WTC11 (cell line): Measurements from ENCODE around the gene CDC5L. TPM values are rescaled to one million over a fixed set of nuclear protein-coding genes. Genes with fewer than 3 reads are reported as not detected.
A peak's percentile ranks its signal among the peaks of the same experiment; 100 is the strongest.

ENCODE experiments used
- ATAC-seq: fragments of 200-7000 bp; cut with Tn5 transposase; 2 replicates; pipeline ENCODE4 v1.10.0; 2021; ENCODE audit warnings: mild to moderate bottlenecking, moderate library complexity
- CTCF ChIA-PET: fragments of 300-600 bp; sonication (Branson Sonifier 250); formaldehyde crosslinking; loops from one replicate; lab custom pipeline; 2021; ENCODE audit warnings: antibody characterized with exemption; lab: Charles Lee
- POLR2A ChIA-PET: fragments of 350-600 bp; sonication (Branson Sonifier 250); formaldehyde crosslinking; loops from one replicate; lab custom pipeline; 2021; ENCODE audit warnings: antibody characterized with exemption; lab: Charles Lee
- DNase-seq: peaks from one replicate; pipeline ENCODE4 v3.0.0; 2021; ENCODE audit warnings: low spot score
- H3K27ac Mint-ChIP-seq: 2 replicates; pipeline ENCODE4 v1.8.0; 2021; ENCODE audit warnings: mixed read lengths
- H3K27me3 Mint-ChIP-seq: 2 replicates; pipeline ENCODE4 v1.8.0; 2021; ENCODE audit warnings: low read depth, mild to moderate bottlenecking, moderate library complexity, mixed read lengths
- H3K36me3 Mint-ChIP-seq: 2 replicates; pipeline ENCODE4 v1.8.0; 2021; ENCODE audit warnings: mixed read lengths
- H3K4me1 Mint-ChIP-seq: 2 replicates; pipeline ENCODE4 v1.8.0; 2022; ENCODE audit warnings: mixed read lengths
- H3K4me3 Mint-ChIP-seq: 2 replicates; pipeline ENCODE4 v1.8.0; 2021; ENCODE audit warnings: mild to moderate bottlenecking, moderate library complexity, mixed read lengths
- H3K9me3 Mint-ChIP-seq: 2 replicates; pipeline ENCODE4 v1.8.0; 2021; ENCODE audit warnings: mixed read lengths
- CBFB ChIP-seq: sonication (generic); formaldehyde crosslinking; IDR thresholded peaks from 2 replicates; pipeline ENCODE4 v1.8.1; 2022; ENCODE audit warnings: mild to moderate bottlenecking, low read depth, missing genetic modification reagents
- CREB1 ChIP-seq: sonication (generic); formaldehyde crosslinking; IDR thresholded peaks from 2 replicates; pipeline ENCODE4 v1.8.0; 2023; ENCODE audit warnings: mild to moderate bottlenecking, missing genetic modification reagents
- ETV6 ChIP-seq: sonication (generic); formaldehyde crosslinking; IDR thresholded peaks from 2 replicates; pipeline ENCODE4 v1.8.1; 2022; ENCODE audit warnings: mild to moderate bottlenecking, missing genetic modification reagents
- FOXK1 ChIP-seq: sonication (generic); formaldehyde crosslinking; IDR thresholded peaks from 2 replicates; pipeline ENCODE4 v1.8.0; 2022; ENCODE audit warnings: mild to moderate bottlenecking, moderate library complexity, missing genetic modification reagents
- JUN ChIP-seq: sonication (generic); formaldehyde crosslinking; IDR thresholded peaks from 2 replicates; pipeline ENCODE4 v1.8.0; 2023; ENCODE audit warnings: mild to moderate bottlenecking, missing genetic modification reagents
- NFATC4 ChIP-seq: fragments of 250-450 bp; sonication (Bioruptor Pico); IDR thresholded peaks from 2 replicates; pipeline ENCODE4 v1.9.0; 2021; ENCODE audit warnings: mild to moderate bottlenecking
- NFE2L1 ChIP-seq: sonication (generic); formaldehyde crosslinking; IDR thresholded peaks from 2 replicates; pipeline ENCODE4 v1.8.1; 2023; ENCODE audit warnings: missing genetic modification reagents
- NFYB ChIP-seq: sonication (generic); formaldehyde crosslinking; conservative IDR thresholded peaks from 2 replicates; pipeline ENCODE4 v1.8.0; 2022; ENCODE audit warnings: low read depth, missing genetic modification reagents
- NR3C1 ChIP-seq: sonication (generic); formaldehyde crosslinking; conservative IDR thresholded peaks from 2 replicates; pipeline ENCODE4 v1.8.1; 2023; ENCODE audit warnings: low read depth, mild to moderate bottlenecking, missing genetic modification reagents
- RELA ChIP-seq: sonication (generic); formaldehyde crosslinking; IDR thresholded peaks from 2 replicates; pipeline ENCODE4 v1.8.1; 2022; ENCODE audit warnings: missing genetic modification reagents, mild to moderate bottlenecking, borderline replicate concordance
- TP53 ChIP-seq: sonication (generic); formaldehyde crosslinking; IDR thresholded peaks from 2 replicates; pipeline ENCODE4 v1.8.1; 2023; ENCODE audit warnings: mild to moderate bottlenecking, missing genetic modification reagents
- ZNF121 ChIP-seq: sonication (generic); formaldehyde crosslinking; IDR thresholded peaks from 2 replicates; pipeline ENCODE4 v1.8.0; 2023; ENCODE audit warnings: missing genetic modification reagents
- ZNF317 ChIP-seq: sonication (generic); formaldehyde crosslinking; IDR thresholded peaks from 2 replicates; pipeline ENCODE4 v1.8.1; 2023; ENCODE audit warnings: low read depth, mild to moderate bottlenecking, moderate library complexity, missing genetic modification reagents, borderline replicate concordance
- total RNA-seq: library from RNA; stranded (reverse); gene quantifications from 3 replicates; pipeline ENCODE4 v1.2.3, GENCODE V29; 2021
- TF ChIP-seq, protein P1 (sequence below): sonication (generic); formaldehyde crosslinking; IDR thresholded peaks from 2 replicates; pipeline ENCODE4 v1.8.1; 2023; ENCODE audit warnings: mild to moderate bottlenecking, missing genetic modification reagents, moderate library complexity
- TF ChIP-seq, protein P2 (sequence below): sonication (generic); formaldehyde crosslinking; conservative IDR thresholded peaks from 2 replicates; pipeline ENCODE4 v1.8.1; 2023; ENCODE audit warnings: mild to moderate bottlenecking, low read depth, missing genetic modification reagents, moderate library complexity
- TF ChIP-seq, protein P3 (sequence below): fragments of 200-600 bp; IDR thresholded peaks from 2 replicates; pipeline ENCODE4 v1.8.0; 2022; ENCODE audit warnings: antibody characterized with exemption
- TF ChIP-seq, protein P4 (sequence below): sonication (generic); formaldehyde crosslinking; IDR thresholded peaks from 2 replicates; pipeline ENCODE4 v1.8.1; 2023; ENCODE audit warnings: mild to moderate bottlenecking, missing genetic modification reagents, moderate library complexity
- TF ChIP-seq, protein P5 (sequence below): fragments of 250-450 bp; sonication (Bioruptor Pico); conservative IDR thresholded peaks from 2 replicates; pipeline ENCODE4 v1.9.0; 2021; ENCODE audit warnings: mild to moderate bottlenecking
- TF ChIP-seq, protein P6 (sequence below): sonication (generic); formaldehyde crosslinking; IDR thresholded peaks from 2 replicates; pipeline ENCODE4 v1.8.1; 2023; ENCODE audit warnings: mild to moderate bottlenecking, missing genetic modification reagents, borderline replicate concordance

CDC5L gene
- total RNA-seq, 1 experiment from 2014 or later: 23.5 TPM

DNA sequence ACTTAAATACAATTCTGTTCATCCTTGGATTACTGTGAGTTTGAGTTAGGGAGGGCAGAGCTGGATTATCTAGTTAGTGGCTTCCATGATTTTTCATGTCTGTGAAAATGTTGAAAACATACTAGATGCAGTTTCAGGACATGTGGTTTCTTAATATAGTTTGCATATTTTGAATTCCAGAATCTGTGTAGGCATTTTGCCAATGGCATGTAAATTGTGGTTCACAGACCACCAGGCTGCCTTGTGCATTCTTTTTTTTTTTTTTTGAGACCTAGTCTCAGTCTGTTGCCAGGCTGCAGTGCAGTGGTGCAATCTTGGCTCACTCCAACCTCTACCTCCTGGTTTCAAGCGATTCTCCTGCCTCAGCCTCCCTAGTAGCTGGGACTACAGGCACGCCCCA is 42.8 kb downstream of the CDC5L start (continued):
- TF ChIP-seq, protein P1, sequence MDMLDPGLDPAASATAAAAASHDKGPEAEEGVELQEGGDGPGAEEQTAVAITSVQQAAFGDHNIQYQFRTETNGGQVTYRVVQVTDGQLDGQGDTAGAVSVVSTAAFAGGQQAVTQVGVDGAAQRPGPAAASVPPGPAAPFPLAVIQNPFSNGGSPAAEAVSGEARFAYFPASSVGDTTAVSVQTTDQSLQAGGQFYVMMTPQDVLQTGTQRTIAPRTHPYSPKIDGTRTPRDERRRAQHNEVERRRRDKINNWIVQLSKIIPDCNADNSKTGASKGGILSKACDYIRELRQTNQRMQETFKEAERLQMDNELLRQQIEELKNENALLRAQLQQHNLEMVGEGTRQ: no peak
- TF ChIP-seq, protein P2, sequence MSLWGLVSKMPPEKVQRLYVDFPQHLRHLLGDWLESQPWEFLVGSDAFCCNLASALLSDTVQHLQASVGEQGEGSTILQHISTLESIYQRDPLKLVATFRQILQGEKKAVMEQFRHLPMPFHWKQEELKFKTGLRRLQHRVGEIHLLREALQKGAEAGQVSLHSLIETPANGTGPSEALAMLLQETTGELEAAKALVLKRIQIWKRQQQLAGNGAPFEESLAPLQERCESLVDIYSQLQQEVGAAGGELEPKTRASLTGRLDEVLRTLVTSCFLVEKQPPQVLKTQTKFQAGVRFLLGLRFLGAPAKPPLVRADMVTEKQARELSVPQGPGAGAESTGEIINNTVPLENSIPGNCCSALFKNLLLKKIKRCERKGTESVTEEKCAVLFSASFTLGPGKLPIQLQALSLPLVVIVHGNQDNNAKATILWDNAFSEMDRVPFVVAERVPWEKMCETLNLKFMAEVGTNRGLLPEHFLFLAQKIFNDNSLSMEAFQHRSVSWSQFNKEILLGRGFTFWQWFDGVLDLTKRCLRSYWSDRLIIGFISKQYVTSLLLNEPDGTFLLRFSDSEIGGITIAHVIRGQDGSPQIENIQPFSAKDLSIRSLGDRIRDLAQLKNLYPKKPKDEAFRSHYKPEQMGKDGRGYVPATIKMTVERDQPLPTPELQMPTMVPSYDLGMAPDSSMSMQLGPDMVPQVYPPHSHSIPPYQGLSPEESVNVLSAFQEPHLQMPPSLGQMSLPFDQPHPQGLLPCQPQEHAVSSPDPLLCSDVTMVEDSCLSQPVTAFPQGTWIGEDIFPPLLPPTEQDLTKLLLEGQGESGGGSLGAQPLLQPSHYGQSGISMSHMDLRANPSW (CRISPR knock-in tag): no peak
- TF ChIP-seq ZNF317 (CRISPR knock-in tag): no peak

DNA sequence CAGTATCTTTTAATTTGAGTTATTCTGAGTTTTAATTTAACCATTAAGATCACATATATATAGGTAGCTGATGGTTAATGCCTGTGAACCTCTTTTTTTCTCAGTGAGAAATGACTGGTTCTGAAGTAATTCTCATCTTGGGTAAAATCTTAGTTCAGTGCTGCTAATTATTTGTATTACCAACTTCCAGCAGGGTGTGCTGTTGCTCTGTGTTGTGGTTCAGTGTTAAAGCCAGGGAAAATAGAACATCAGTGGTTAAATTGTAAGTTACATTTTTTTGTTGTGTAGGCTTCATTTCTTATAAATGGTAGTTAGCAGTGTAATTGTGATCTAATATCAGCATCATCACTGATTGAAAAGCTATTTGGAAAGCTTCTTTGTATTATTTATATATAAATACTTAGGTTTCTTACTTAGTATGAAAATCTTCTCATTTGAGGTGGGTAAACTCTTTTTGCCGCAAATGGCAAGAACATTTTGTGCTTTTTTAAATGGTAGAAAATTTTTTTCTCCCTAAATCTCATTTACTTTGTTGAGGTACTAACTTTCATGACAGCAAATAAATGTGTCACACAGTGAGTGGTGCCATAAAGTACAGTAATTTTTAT is 43.7 kb downstream of the CDC5L start:
- no peaks in the 10 kb centered on the region for H3K4me1 Mint-ChIP-seq
- CTCF ChIA-PET: no interaction called here
- H3K27ac Mint-ChIP-seq: no peak overlapping the region
- H3K27me3 Mint-ChIP-seq: no peaks in the 10 kb centered on the region
- no peak overlapping the region for H3K4me3 Mint-ChIP-seq
- POLR2A ChIA-PET: no interaction called here
- TF ChIP-seq, protein P3, sequence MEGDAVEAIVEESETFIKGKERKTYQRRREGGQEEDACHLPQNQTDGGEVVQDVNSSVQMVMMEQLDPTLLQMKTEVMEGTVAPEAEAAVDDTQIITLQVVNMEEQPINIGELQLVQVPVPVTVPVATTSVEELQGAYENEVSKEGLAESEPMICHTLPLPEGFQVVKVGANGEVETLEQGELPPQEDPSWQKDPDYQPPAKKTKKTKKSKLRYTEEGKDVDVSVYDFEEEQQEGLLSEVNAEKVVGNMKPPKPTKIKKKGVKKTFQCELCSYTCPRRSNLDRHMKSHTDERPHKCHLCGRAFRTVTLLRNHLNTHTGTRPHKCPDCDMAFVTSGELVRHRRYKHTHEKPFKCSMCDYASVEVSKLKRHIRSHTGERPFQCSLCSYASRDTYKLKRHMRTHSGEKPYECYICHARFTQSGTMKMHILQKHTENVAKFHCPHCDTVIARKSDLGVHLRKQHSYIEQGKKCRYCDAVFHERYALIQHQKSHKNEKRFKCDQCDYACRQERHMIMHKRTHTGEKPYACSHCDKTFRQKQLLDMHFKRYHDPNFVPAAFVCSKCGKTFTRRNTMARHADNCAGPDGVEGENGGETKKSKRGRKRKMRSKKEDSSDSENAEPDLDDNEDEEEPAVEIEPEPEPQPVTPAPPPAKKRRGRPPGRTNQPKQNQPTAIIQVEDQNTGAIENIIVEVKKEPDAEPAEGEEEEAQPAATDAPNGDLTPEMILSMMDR: peak; percentile 38; the same call in 1 of the 2 replicates
- TF ChIP-seq, protein P4, sequence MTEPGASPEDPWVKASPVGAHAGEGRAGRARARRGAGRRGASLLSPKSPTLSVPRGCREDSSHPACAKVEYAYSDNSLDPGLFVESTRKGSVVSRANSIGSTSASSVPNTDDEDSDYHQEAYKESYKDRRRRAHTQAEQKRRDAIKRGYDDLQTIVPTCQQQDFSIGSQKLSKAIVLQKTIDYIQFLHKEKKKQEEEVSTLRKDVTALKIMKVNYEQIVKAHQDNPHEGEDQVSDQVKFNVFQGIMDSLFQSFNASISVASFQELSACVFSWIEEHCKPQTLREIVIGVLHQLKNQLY: no peak
- H3K36me3 Mint-ChIP-seq: peaks cover 23% of the 10 kb centered on the region
- no peaks in the 10 kb centered on the region for H3K9me3 Mint-ChIP-seq
- ATAC-seq: peak; percentile 70
- DNase-seq: peak; percentile 27

DNA sequence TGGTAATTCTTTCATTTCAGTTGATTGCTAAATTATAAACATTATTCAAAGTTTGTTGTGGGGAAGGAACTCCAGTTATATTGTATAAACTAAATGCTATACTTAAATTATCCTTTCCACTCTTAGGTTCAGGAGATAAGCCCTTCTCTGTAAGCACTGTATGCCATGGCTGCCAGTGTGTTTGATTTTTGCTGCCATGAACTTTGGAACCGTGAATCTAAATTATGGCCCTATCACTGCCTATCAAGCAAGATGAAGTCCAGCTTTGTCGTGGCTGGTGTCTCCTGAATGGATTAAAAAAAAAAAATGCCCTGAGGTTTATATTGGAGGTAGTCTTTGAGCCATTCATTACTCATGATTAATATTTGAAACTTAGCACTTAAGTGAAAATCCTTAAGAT is 44.7 kb downstream of the CDC5L start:
- POLR2A ChIA-PET: no interaction called here
- ATAC-seq (no peak), DNase-seq (no peak)
- H3K9me3 Mint-ChIP-seq: no peaks in the 10 kb centered on the region
- CTCF ChIA-PET: no interaction called here
- H3K4me1 Mint-ChIP-seq: no peaks in the 10 kb centered on the region
- no peak overlapping the region for H3K4me3 Mint-ChIP-seq
- H3K36me3 Mint-ChIP-seq: peaks cover 15% of the 10 kb centered on the region
- no peak for TF ChIP-seq RELA
- TF ChIP-seq NR3C1 (CRISPR knock-in tag): no peak
- TF ChIP-seq, protein P5, sequence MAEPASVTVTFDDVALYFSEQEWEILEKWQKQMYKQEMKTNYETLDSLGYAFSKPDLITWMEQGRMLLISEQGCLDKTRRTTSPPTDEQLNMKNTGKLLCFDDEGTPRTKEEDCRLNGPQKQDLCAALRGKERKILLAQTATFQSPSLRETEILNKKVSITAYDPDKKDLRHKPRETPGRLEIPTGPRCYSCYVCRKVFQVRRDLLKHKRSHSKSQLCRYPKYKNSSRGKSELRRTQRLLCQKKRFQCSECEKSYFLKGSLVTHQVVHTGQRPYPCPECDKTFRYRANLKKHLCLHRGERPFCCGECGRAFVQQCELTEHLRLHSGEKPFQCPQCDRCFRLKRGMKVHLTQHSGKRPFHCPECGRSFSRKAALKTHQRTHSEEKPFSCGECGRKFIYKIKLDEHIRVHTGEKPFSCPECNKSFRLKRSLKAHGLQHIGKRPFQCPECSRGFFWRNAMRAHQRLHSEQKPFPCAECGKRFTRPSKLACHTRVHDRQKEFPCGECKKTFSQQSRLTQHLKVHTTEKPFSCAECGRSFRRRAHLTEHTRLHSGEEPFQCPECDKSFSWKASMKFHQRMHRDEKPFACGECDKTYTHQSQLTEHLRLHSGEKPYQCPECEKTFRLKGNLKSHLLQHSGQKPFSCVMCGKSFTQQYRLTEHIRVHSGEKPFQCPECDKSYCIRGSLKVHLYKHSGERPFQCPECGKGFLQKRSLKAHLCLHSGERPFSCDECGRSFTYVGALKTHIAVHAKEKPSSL: no peak
- TF ChIP-seq NFATC4: no peak
- TF ChIP-seq, protein P3: no peak
- TF ChIP-seq ETV6 (CRISPR knock-in tag): no peak
- TF ChIP-seq TP53 (CRISPR knock-in tag): no peak
- TF ChIP-seq, protein P6, sequence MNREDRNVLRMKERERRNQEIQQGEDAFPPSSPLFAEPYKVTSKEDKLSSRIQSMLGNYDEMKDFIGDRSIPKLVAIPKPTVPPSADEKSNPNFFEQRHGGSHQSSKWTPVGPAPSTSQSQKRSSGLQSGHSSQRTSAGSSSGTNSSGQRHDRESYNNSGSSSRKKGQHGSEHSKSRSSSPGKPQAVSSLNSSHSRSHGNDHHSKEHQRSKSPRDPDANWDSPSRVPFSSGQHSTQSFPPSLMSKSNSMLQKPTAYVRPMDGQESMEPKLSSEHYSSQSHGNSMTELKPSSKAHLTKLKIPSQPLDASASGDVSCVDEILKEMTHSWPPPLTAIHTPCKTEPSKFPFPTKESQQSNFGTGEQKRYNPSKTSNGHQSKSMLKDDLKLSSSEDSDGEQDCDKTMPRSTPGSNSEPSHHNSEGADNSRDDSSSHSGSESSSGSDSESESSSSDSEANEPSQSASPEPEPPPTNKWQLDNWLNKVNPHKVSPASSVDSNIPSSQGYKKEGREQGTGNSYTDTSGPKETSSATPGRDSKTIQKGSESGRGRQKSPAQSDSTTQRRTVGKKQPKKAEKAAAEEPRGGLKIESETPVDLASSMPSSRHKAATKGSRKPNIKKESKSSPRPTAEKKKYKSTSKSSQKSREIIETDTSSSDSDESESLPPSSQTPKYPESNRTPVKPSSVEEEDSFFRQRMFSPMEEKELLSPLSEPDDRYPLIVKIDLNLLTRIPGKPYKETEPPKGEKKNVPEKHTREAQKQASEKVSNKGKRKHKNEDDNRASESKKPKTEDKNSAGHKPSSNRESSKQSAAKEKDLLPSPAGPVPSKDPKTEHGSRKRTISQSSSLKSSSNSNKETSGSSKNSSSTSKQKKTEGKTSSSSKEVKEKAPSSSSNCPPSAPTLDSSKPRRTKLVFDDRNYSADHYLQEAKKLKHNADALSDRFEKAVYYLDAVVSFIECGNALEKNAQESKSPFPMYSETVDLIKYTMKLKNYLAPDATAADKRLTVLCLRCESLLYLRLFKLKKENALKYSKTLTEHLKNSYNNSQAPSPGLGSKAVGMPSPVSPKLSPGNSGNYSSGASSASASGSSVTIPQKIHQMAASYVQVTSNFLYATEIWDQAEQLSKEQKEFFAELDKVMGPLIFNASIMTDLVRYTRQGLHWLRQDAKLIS (CRISPR knock-in tag): no peak
- TF ChIP-seq NFYB (CRISPR knock-in tag): no peak
- no peak for TF ChIP-seq FOXK1 (CRISPR knock-in tag)
- no peak for TF ChIP-seq NFE2L1 (CRISPR knock-in tag)
- TF ChIP-seq ZNF121: no peak
- no peak for TF ChIP-seq CREB1 (CRISPR knock-in tag)
- TF ChIP-seq CBFB (CRISPR knock-in tag): no peak
- TF ChIP-seq JUN (CRISPR knock-in tag): no peak
- H3K27me3 Mint-ChIP-seq: no peaks in the 10 kb centered on the region
- no peak overlapping the region for H3K27ac Mint-ChIP-seq
